H9 (cell line): Measurements from ENCODE around the gene ADORA2B. TPM values are rescaled to one million over a fixed set of nuclear protein-coding genes. Genes with fewer than 3 reads are reported as not detected.

Experiments
- DNase-seq: peaks from one replicate; pipeline ENCODE4 v3.0.0-alpha.2; 2017
- H2AFZ ChIP-seq: one replicate; pipeline ENCODE4 v1.6.1; 2013; ENCODE audit warnings: mild to moderate bottlenecking, low read length, control low read depth, moderate library complexity
- H2AK5ac ChIP-seq: 2 replicates; pipeline ENCODE4 v1.6.1; 2013; ENCODE audit warnings: low read length, control low read depth, mixed read lengths; ENCODE audit not compliant: insufficient read length
- H2BK120ac ChIP-seq: one replicate; pipeline ENCODE4 v1.6.1; 2013; ENCODE audit warnings: low read depth, mild to moderate bottlenecking, low read length, control low read depth, inconsistent platforms; ENCODE audit not compliant: poor library complexity, severe bottlenecking
- H2BK12ac ChIP-seq: 2 replicates; pipeline ENCODE4 v1.6.1; 2013; ENCODE audit warnings: low read length, control low read depth, mixed read lengths, low read depth; ENCODE audit not compliant: insufficient read length
- H2BK15ac ChIP-seq: 2 replicates; pipeline ENCODE4 v1.6.1; 2013; ENCODE audit warnings: low read depth, low read length, control low read depth
- H2BK20ac ChIP-seq: one replicate; pipeline ENCODE4 v1.6.1; 2013; ENCODE audit warnings: low read depth, mild to moderate bottlenecking, low read length, control low read depth, inconsistent platforms; ENCODE audit not compliant: poor library complexity, severe bottlenecking
- H2BK5ac ChIP-seq: 2 replicates; pipeline ENCODE4 v1.6.1; 2013; ENCODE audit warnings: low read length, control low read depth, mixed read lengths; ENCODE audit not compliant: insufficient read length
- H3K14ac ChIP-seq: 2 replicates; pipeline ENCODE4 v1.6.1; 2013; ENCODE audit warnings: low read length, control low read depth; ENCODE audit not compliant: insufficient read depth
- H3K18ac ChIP-seq: 2 replicates; pipeline ENCODE4 v1.6.1; 2013; ENCODE audit warnings: low read depth, mild to moderate bottlenecking, mixed read lengths, low read length, control low read depth; ENCODE audit not compliant: insufficient read length
- H3K23ac ChIP-seq: 2 replicates; pipeline ENCODE4 v1.6.1; 2013; ENCODE audit warnings: low read length, control low read depth, mixed read lengths, low read depth; ENCODE audit not compliant: insufficient read length
- H3K23me2 ChIP-seq: 2 replicates; pipeline ENCODE4 v1.6.1; 2013; ENCODE audit warnings: low read depth, mild to moderate bottlenecking, mixed read lengths, low read length, control low read depth; ENCODE audit not compliant: insufficient read length, poor library complexity, severe bottlenecking
- H3K27ac ChIP-seq: 2 replicates; pipeline ENCODE4 v1.5.1; 2013; ENCODE audit warnings: low read length, control low read depth, mixed read lengths, low read depth; ENCODE audit not compliant: insufficient read length
- H3K27me3 ChIP-seq: 2 replicates; pipeline ENCODE4 v1.6.1; 2013; ENCODE audit warnings: low read length, control low read depth, inconsistent platforms; ENCODE audit not compliant: insufficient read depth
- H3K4ac ChIP-seq: 2 replicates; pipeline ENCODE4 v1.6.1; 2013; ENCODE audit warnings: low read depth, mild to moderate bottlenecking, control low read depth, inconsistent platforms, low read length, moderate library complexity
- H3K4me1 ChIP-seq: 2 replicates; pipeline ENCODE4 v1.6.1; 2013; ENCODE audit warnings: low read length, control low read depth, inconsistent platforms; ENCODE audit not compliant: insufficient read depth
- H3K4me2 ChIP-seq: 2 replicates; pipeline ENCODE4 v1.6.1; 2013; ENCODE audit warnings: low read length, control low read depth, mixed read lengths; ENCODE audit not compliant: insufficient read length, insufficient read depth
- H3K56ac ChIP-seq: 2 replicates; pipeline ENCODE4 v1.6.1; 2013; ENCODE audit warnings: low read depth, mild to moderate bottlenecking, mixed read lengths, low read length, control low read depth; ENCODE audit not compliant: insufficient read length
- H3K79me1 ChIP-seq: 2 replicates; pipeline ENCODE4 v1.6.1; 2013; ENCODE audit warnings: low read depth, mild to moderate bottlenecking, moderate library complexity, low read length, control low read depth, inconsistent platforms; ENCODE audit not compliant: insufficient read depth, poor library complexity, severe bottlenecking
- H3K79me2 ChIP-seq: 2 replicates; pipeline ENCODE4 v1.6.1; 2013; ENCODE audit warnings: low read length, control low read depth, inconsistent platforms; ENCODE audit not compliant: insufficient read depth
- H3K9ac ChIP-seq: 2 replicates; pipeline ENCODE4 v1.6.1; 2013; ENCODE audit warnings: low read length, control low read depth, mixed read lengths; ENCODE audit not compliant: insufficient read length; ENCODE audit errors: extremely low read depth
- H3K9me3 ChIP-seq: one replicate; pipeline ENCODE4 v1.6.1; 2013; ENCODE audit warnings: low read depth, low read length, inconsistent platforms; ENCODE audit not compliant: control insufficient read depth
- H3T11ph ChIP-seq: one replicate; pipeline ENCODE4 v1.6.1; 2013; ENCODE audit warnings: mild to moderate bottlenecking, low read length, control low read depth, inconsistent platforms
- H4K20me1 ChIP-seq: one replicate; pipeline ENCODE4 v1.6.1; 2013; ENCODE audit not compliant: control insufficient read depth, insufficient read length, insufficient read depth
- H4K5ac ChIP-seq: 2 replicates; pipeline ENCODE4 v1.6.1; 2013; ENCODE audit warnings: low read depth, mild to moderate bottlenecking, mixed read lengths, low read length, control low read depth; ENCODE audit not compliant: insufficient read length
- H4K8ac ChIP-seq: replicated peaks from 2 replicates; pipeline ENCODE4 v1.6.1; 2013; ENCODE audit warnings: low read length, control low read depth, mixed read lengths, low read depth; ENCODE audit not compliant: insufficient read length
- H4K91ac ChIP-seq: 2 replicates; pipeline ENCODE4 v1.6.1; 2013; ENCODE audit warnings: low read depth, mild to moderate bottlenecking, moderate library complexity, mixed read lengths, low read length, control low read depth; ENCODE audit not compliant: insufficient read length
- H3K27ac Mint-ChIP-seq, 3 experiments: 2 replicates in 2 of 3; 3 replicates in 1 of 3; pipeline ENCODE4 v1.8.0; 2020 to 2021; ENCODE audit warnings: mixed read lengths in 3 of 3, mild to moderate bottlenecking in 1 of 3, moderate library complexity in 1 of 3
- H3K27me3 Mint-ChIP-seq: 2 replicates; pipeline ENCODE4 v1.8.0; 2021; ENCODE audit warnings: low read depth, mild to moderate bottlenecking, moderate library complexity, mixed read lengths
- H3K36me3 Mint-ChIP-seq, 3 experiments: 2 replicates in 2 of 3; 3 replicates in 1 of 3; pipeline ENCODE4 v1.8.0; 2020 to 2021; ENCODE audit warnings: low read depth in 3 of 3, mixed read lengths in 3 of 3; ENCODE audit not compliant: insufficient read depth in 1 of 3
- H3K4me1 Mint-ChIP-seq, 2 experiments: 2 replicates each; pipeline ENCODE4 v1.8.0; 2020; ENCODE audit warnings: mixed read lengths in 2 of 2
- H3K4me3 Mint-ChIP-seq, 2 experiments: 2 replicates in 1 of 2; 3 replicates in 1 of 2; pipeline ENCODE4 v1.8.0; 2020 to 2021; ENCODE audit warnings: mild to moderate bottlenecking in 2 of 2, mixed read lengths in 2 of 2, moderate library complexity in 1 of 2
- H3K9me3 Mint-ChIP-seq, 2 experiments: 2 replicates in 1 of 2; 3 replicates in 1 of 2; pipeline ENCODE4 v1.8.0; 2020; ENCODE audit warnings: mild to moderate bottlenecking in 2 of 2, mixed read lengths in 2 of 2, moderate library complexity in 1 of 2
- CTCF ChIP-seq: fragments of 200-600 bp; sonication (generic); conservative IDR thresholded peaks from 3 replicates; pipeline ENCODE4 v1.8.0; 2021; ENCODE audit warnings: antibody characterized with exemption, mild to moderate bottlenecking
- WGBS: extraction: QIAGEN DNeasy Blood & Tissue Kit; methylation state at CpG from one replicate; pipeline ENCODE4 v1.1.7; 2013; ENCODE audit warnings: missing lambda C conversion rate, low lambda C conversion rate, mixed read lengths; ENCODE audit not compliant: insufficient read length; ENCODE audit errors: extremely low coverage; 5-methylcytosine and 5-hydroxymethylcytosine counted together
- total RNA-seq: library from RNA; stranded (reverse); gene quantifications from 2 replicates; pipeline ENCODE4 v1.2.1, GENCODE V29; 2021

Gene ADORA2B
- total RNA-seq, 1 experiment from 2014 or later = 3.1 TPM

GRCh38 chr17:15971882-15972281 lies 27.0 kb downstream of the ADORA2B start:
- Mint-ChIP-seq H3K36me3 (peaks cover 4 to 12% (median 11%) of the 10 kb centered on the region in 3 experiments), H3K9me3 (no peaks in the 10 kb centered on the region), H3K4me3 (no peak overlapping the region), H3K27me3 (no peaks in the 10 kb centered on the region; the same call in 1 of the 2 replicates), H3K4me1 (peaks cover 40 to 44% of the 10 kb centered on the region in 2 experiments), H3K27ac (no peak overlapping the region)
- no peak overlapping the region for H3K56ac ChIP-seq
- no peak overlapping the region for H3K4me2 ChIP-seq
- no peak overlapping the region for H2AK5ac ChIP-seq
- peaks cover 2% of the 10 kb centered on the region; the same call in 1 of the 2 replicates for H3K4me1 ChIP-seq
- H3K23ac ChIP-seq = no peak overlapping the region
- no peak overlapping the region for H4K8ac ChIP-seq
- no peaks in the 10 kb centered on the region for H3K79me2 ChIP-seq
- no CpG with 5 or more reads among the region's 5 CpGs for WGBS
- no peak overlapping the region for H2AFZ ChIP-seq
- H3K79me1 ChIP-seq = no peaks in the 10 kb centered on the region
- no peak overlapping the region for H4K5ac ChIP-seq
- no peak overlapping the region for H2BK12ac ChIP-seq
- no peak overlapping the region for H3K27ac ChIP-seq
- no peak overlapping the region for H2BK5ac ChIP-seq
- peaks cover under 1% of the 10 kb centered on the region for H3K23me2 ChIP-seq
- DNase-seq = no peak
- no peak overlapping the region for H3K14ac ChIP-seq
- no peak overlapping the region for H3T11ph ChIP-seq
- H3K4ac ChIP-seq = no peak overlapping the region
- no peak overlapping the region for H2BK20ac ChIP-seq
- H4K91ac ChIP-seq = no peak overlapping the region
- no peak overlapping the region for H2BK120ac ChIP-seq
- H3K9ac ChIP-seq = no peak overlapping the region
- H3K9me3 ChIP-seq = no peaks in the 10 kb centered on the region
- H3K27me3 ChIP-seq = no peaks in the 10 kb centered on the region
- no peaks in the 10 kb centered on the region for H4K20me1 ChIP-seq
- no peak overlapping the region for H2BK15ac ChIP-seq
- no peak overlapping the region for H3K18ac ChIP-seq
- TF ChIP-seq CTCF = no peak
